ENCODE results near the gene CORO1C.
"Not testable (repeated sequence)": the region's sequence is repeated elsewhere in the genome, so short reads cannot be mapped to it uniquely, and the experiment has no call there.

Gene CORO1C

DNA sequence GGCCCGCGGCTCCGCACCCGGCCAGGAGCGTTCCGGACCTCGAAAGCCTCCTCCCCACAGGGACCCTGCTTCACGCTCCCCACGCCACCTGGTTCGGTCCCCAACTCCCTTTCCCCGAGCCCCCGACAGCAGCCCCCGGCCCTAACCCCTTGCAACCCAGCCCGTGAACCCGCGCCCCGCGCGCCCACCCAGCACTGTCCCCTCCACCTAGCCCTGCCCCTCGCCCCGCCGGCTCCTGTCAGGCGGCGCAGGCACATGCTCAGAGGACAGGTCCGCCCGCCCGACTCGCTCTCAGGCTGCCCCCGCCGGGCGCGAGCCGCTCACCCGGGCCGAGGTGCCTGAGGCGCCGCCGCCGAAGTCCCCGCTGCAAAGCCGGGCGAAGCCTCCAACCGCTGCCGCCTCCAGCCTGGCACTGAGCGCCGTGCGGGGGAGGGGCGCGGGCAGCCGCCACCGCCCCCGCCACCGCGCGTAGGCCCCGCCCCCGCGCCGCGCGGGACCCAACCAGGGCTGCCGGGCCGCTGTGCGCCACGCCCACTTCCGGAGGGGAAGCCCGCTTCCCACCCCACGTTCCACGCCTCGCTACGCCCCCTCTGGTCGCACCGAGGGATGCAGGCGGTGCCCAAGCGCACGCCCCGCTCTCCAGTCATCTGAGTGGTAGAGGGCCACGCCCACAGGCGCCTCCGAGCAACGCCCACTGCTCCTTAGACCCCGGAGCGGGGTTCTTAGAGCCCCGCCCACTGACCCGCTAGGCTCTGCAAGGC is at the start of gene CORO1C:
Gene CORO1C (minus strand): TSS at position 414 of the 761 bp plus-strand sequence. CDS start 30,200 bp downstream, outside the sequence.
- peak; percentile 95 for DNase-seq (ENCODE audit: low spot score)

GRCh38 chr12:108779998-108780688 is 48.8 kb upstream of the CORO1C start:
- no peak for DNase-seq (ENCODE audit: low spot score)

DNA sequence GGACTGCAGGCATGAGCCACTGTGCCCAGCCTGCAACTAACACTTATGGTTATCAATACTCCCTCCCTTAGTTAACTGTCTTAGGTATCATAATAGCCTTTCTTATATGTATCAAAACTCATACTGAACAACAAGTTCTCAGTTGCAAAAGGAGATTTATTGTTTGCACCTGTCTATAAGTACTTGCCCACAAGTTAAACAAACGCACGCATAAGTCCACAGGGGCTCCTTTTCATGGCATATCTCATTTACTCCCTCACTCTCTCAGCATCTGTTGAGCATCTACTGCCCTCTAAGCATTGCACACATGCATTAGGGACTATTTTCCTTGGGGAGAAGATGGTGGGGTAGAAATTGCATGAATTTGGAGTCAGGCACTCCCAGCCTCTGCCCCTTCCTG is 46.7 kb upstream of the CORO1C start:
- no peak for DNase-seq (ENCODE audit: low spot score)

DNA sequence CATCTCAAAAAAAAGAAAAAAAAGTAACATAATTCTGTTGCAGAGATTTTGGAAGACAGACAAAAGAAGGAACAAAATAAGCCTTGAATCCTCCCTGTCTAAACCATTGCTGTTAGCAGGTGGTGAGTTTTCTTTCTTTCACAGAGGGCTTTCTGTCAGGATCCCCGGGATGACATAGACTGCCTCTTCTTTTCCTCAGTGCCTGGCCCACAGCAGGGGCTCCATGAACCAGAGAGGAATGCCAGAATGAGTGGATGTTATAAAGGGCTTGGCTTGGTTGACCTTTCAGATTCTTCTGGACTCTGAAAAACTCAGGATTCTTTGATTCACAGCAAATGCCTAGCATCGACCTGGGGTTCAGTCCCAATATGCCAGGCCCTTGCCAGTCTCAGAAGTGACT is 45.8 kb upstream of the CORO1C start:
- DNase-seq (ENCODE audit: low spot score) = no peak

DNA sequence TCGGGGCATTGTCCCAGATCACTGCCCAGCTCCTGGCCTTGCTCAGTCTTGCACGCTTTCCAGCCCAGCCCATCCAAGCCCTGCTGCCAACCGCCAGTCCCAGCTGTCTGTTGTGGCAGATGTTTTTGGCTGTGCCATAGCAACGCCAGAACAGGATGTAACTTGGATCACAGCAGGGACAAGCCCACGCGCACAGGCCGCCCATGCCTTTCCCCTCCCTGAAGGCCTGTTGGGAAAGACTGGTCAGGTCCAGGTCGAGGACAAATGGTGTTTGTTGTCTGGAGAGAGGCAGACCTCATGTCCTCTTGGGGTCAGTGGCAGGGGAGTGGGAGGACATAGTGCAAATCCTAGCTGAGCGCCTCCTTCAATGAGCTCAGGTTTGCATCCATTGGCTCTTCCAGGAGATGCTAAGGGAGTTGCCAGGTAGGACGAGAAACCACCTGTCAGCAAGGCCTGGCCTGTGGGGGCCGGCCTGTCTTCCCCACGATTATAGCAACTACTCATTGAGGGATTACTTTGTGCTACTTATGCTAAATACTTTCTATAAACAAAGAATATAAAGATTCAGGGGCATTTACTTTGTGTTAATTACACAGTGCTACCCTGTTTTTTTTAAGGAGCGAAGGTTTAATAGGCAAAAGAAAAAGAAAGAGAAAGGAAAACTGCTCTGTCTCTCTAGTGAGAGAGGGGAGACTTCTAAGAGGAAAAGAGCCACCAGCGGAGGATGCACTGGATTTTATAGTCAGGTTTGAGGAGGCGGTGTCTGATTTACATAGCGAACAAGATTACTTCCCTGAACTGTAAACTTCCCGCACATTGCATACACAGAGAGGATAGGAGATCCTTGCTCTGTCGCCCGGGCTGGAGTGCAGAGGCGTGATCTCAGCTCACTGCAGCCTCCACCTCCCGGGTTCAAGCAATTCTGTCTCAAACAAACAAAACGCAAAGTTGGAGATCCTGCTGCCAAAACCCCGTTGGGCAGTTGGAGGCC is 42.8 kb upstream of the CORO1C start:
- DNase-seq (ENCODE audit: low spot score) = peak; percentile 86

GRCh38 chr12:108772891-108773797 is 41.8 kb upstream of the CORO1C start:
- no peak for DNase-seq (ENCODE audit: low spot score)

DNA sequence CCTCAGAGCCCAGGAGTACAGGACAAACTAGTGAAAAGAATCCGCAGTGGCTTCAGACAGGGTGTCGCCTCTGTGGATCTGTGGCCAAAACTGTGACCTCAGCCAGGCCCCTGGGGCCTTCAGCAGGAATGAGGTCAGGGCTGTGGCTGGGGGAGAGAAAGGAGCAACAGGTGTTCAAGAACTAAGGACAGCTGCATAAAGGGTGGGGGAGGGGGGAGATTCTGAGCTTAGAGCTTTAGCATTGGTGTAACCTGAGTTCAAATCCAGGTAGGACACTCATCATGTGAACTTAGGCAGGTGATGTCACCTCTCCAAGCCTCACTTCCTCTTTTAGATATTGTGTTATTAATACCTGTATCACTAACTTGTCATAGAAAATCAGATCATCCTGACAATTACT is 40.9 kb upstream of the CORO1C start:
- no peak for DNase-seq (ENCODE audit: low spot score)

DNA sequence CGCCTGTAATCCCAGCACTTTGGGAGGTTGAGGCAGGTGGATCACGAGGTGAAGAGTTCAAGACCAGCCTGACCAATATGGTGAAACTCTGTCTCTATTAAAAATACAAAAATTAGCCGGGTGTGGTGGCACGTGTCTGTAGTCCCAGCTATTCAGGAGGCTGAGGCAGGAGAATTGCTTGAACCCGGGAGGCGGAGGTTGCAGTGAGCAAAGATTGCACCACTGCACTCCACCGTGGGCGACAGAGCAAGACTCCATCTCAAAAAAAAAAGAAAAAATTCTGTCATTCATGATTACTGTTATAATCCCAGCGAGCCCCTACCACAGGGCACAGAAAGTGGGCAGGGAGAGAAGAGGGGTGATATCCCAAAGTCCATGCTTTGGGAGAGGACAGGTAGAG is 40.5 kb upstream of the CORO1C start:
- not testable (repeated sequence) for DNase-seq (ENCODE audit: low spot score)

- DNase-seq (ENCODE audit: low spot score) = no peak
Measured at GRCh38 chr12:108770963-108771362, 39.6 kb upstream of the CORO1C start.

DNA sequence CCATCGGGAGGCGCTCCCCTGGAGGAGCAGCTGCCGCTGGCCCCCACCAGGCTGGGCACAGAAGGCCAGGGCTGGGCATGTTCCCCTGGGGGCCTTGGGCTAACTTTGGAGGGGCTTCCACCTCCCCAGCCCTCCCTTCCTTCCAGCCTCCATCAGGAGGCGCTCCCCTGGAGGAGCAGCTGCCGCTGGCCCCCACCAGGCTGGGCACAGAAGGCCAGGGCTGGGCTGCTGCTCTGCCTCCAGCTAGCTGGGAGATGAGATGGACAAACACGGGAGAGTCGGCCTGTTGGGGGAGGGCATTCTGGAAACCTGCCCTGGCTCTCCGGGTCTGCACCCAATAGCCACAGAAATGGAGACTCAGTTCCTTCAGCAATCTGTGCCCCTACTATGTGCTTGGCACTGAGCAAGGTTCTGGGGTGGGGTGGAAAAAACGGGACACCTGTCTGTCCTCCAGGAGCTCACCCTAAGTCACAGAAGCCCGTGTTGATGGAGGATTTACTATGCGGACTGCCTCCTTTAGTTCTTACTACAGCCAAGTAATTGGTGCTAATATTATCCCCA is 39.0 kb upstream of the CORO1C start:
- DNase-seq (ENCODE audit: low spot score) = no peak

DNA sequence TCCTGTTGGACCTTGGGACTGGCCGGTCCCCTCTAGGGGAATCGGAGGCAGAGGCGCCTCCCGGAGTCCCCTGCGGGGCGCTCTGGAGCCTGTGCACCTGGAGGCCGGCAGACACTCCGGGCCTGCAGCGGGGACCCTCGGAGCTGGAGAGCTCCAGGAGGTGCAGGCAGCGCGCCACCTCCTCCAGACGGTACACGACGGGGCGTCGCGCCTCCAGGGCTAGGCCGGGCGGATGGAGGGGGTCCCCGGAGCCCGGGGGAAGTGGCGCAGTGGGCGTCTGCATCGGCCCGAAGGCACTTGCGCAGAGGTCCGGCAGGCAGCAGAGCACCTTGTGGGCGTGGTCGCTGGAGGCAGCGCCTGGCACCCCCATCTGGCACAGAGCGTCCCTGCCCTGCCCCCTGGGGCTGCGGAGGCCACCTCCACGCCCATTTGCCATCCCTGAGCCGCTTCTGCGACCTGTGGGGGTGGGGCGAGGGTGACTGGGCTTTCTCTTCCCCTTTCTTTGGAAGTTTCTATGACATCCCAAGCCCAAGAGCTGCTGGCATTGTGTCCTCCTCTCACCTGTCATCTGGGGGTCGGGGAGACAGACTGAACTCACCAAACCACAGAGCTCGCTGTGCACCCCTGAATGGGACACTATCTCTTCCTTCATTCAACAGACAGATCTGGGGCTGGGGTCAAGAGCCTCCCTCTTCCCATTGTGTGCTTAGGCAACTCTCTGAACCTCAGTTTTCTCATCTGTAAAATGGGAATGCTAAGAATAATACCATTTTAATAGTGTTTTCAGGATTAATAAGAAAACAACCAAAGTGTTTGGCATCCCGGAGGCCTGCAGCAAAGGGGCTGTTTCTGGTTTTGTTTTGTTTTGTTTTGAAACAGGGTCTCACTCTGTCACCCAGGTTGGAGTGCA is 37.5 kb upstream of the CORO1C start:
- DNase-seq (ENCODE audit: low spot score) = peak; percentile 39

DNA sequence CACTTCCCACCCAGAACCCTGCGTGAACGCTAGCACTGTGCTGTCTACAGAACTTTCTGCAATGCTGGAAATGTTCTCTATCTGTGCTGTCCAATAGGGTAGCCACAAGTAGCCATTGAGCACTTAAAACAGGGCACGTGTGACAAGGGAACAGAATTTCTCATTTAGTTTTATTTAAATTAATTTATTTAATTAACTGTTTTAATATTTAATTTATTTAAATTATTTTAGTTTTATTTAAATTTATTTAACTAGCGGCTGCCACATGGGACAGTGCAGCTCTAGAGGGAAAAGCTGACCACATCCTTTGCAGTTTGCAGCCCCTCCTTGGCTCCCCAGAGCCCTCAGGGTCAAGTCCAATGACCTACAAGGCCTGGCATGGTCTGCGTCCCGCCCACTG is 35.0 kb upstream of the CORO1C start:
- DNase-seq (ENCODE audit: low spot score) = no peak

- no peak for DNase-seq (ENCODE audit: low spot score)
Measured at GRCh38 chr12:108765289-108765764, 34.0 kb upstream of the CORO1C start.

DNA sequence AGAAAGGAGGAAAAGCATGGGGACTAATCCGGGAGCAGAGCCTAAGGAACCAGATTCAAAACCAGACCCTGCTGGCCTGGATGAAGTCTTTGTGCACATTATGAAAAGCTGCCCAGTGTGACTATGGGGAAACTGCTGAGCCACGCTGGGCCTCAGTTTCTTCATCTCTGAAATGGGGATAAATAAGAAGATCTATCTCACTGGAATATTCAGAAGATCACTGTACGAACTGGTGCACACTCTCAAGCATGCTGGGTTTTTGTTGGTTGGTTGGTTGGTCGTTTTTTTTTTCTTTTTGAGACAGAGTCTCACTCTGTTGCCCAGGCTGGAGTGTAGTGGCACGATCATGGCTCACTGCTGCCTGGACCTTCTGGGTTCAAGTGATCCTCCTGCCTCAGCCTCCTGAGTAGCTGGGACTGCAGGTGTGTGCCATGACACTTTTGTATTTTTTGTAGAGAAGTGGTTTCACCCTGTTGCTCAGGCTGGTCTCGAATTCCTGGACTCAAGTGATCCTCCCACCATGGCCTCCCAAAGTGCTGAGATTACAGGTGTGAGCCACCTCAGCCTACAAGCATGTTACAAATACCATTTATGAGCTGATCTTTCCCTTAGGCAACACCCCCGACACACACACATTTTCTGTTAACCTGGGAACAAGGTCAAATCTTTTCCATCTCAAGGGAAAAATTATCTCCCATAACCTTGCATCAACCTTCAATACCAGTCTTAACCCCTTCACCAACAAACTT is 33.4 kb upstream of the CORO1C start:
- no peak for DNase-seq (ENCODE audit: low spot score)

GRCh38 chr12:108761226-108761625 is 29.9 kb upstream of the CORO1C start:
- DNase-seq (ENCODE audit: low spot score) = no peak

- DNase-seq (ENCODE audit: low spot score) = no peak
Measured at GRCh38 chr12:108759924-108760323, 28.6 kb upstream of the CORO1C start.

- no peak for DNase-seq (ENCODE audit: low spot score)
Measured at GRCh38 chr12:108757856-108758255, 26.5 kb upstream of the CORO1C start.

- no peak for DNase-seq (ENCODE audit: low spot score)
Measured at GRCh38 chr12:108756421-108756820, 25.1 kb upstream of the CORO1C start.

DNA sequence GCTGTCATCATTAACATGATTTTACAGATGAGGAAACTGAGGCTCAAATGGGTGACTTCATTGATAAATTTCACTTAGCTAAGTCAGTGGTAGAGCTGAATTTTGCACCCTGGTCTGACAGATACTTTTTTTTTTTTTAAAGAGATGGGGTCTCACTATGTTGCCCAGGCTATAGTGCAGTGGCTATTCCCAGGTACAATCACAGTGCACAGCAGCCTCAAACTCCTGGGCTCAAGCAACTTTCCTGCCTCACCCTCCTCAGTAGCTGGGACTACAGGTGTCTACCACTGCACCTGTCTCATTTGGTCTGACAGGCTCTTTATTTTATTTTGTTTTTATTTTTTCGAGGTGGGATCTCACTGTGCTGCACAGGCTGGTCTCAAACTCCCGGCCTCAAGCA is 24.2 kb upstream of the CORO1C start:
- DNase-seq (ENCODE audit: low spot score) = no peak
